HepG2 (cell line): Measurements from ENCODE around the gene SLC1A2.

Experiments
- ATF7 ChIP-seq, 2 experiments: fragments of 450-650 bp in 1 of 2; sonication (generic) in 1 of 2; formaldehyde crosslinking in 1 of 2; IDR thresholded peaks; 2 replicates each; pipeline versions ENCODE4 v1.4.0 to v1.6.1; 2016 to 2020; ENCODE audit warnings: antibody characterized with exemption in 1 of 2, mild to moderate bottlenecking in 1 of 2, missing genetic modification reagents in 1 of 2
- BCL6 ChIP-seq: IDR thresholded peaks from 2 replicates; pipeline ENCODE4 v1.6.1; 2016; ENCODE audit warnings: missing genetic modification reagents, missing compliant biosample characterization
- CBFB ChIP-seq: sonication (generic); formaldehyde crosslinking; IDR thresholded peaks from 2 replicates; pipeline ENCODE4 v1.4.0; 2020; ENCODE audit warnings: missing genetic modification reagents
- CHD4 ChIP-seq: fragments of 200-600 bp; sonication (generic); IDR thresholded peaks from 2 replicates; pipeline ENCODE4 v1.7.0; 2017; ENCODE audit warnings: mild to moderate bottlenecking, low read length, borderline replicate concordance
- EZH2 ChIP-seq: conservative IDR thresholded peaks from 2 replicates; pipeline ENCODE4 v1.6.1; 2012; ENCODE audit warnings: mild to moderate bottlenecking, low read depth, low read length, moderate library complexity
- GABPA ChIP-seq, 2 experiments: IDR thresholded peaks; 2 replicates each; pipeline ENCODE4 v1.6.1; 2011 to 2016; ENCODE audit warnings: low read depth in 2 of 2, low read length in 1 of 2, missing biosample characterization in 1 of 2, missing genetic modification characterization in 1 of 2
- RBM39 ChIP-seq: fragments of 200-400 bp; formaldehyde crosslinking; IDR thresholded peaks from one replicate; pipeline ENCODE4 v1.6.1; 2018; ENCODE audit warnings: antibody characterized with exemption, mild to moderate bottlenecking, low read depth, low read length; ENCODE audit not compliant: poor library complexity, severe bottlenecking
- ZNF317 ChIP-seq: sonication (generic); formaldehyde crosslinking; IDR thresholded peaks from 2 replicates; pipeline ENCODE4 v1.5.0; 2020; ENCODE audit warnings: mild to moderate bottlenecking, missing genetic modification reagents
- ZNF570 ChIP-seq: sonication (generic); formaldehyde crosslinking; IDR thresholded peaks from 2 replicates; pipeline ENCODE4 v1.4.0; 2020; ENCODE audit warnings: mild to moderate bottlenecking, missing genetic modification reagents, borderline replicate concordance
- TF ChIP-seq, protein P1 (sequence below), 2 experiments: sonication (generic) in 1 of 2; formaldehyde crosslinking in 1 of 2; IDR thresholded peaks; 2 replicates each; pipeline versions ENCODE4 v1.4.0 to v1.6.1; 2016 to 2020; ENCODE audit warnings: borderline replicate concordance in 1 of 2, low read depth in 1 of 2, mild to moderate bottlenecking in 1 of 2, missing genetic modification reagents in 1 of 2
- TF ChIP-seq, protein P2 (sequence below): sonication (generic); formaldehyde crosslinking; IDR thresholded peaks from 2 replicates; pipeline ENCODE4 v1.4.0; 2020; ENCODE audit warnings: missing genetic modification reagents, borderline replicate concordance
- TF ChIP-seq, protein P3 (sequence below): sonication (generic); formaldehyde crosslinking; IDR thresholded peaks from 2 replicates; pipeline ENCODE4 v1.8.0; 2022; ENCODE audit warnings: low read depth, missing genetic modification reagents

DNA sequence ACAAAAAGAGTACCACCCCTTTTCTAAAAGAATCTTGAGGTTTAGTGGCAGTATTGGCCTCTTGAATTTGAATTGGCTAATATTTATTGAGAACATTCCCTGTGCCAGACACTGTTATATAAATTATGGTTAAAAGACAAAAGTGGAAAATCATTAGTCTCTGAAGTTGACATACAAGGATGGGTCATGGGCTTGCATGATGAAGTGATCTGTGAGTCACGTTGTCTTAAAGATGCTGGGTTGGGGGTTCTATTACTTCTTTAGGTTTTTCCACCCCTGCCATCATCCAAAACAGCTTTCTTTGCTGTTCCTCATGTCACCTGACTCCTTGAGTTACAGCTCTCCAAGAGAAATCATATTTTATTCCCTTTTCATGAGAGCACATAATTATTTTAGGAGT, 195.4 kb downstream of the SLC1A2 start:
- no peak for TF ChIP-seq ATF7 (IDR thresholded peaks at IDR 0.05)
- no peak for TF ChIP-seq ATF7 (CRISPR knock-in tag; IDR thresholded peaks at IDR 0.05)
- no peak for TF ChIP-seq ZNF570 (CRISPR knock-in tag)
- no peak for TF ChIP-seq GABPA (IDR thresholded peaks at IDR 0.05; ENCODE audit: low read depth, low read length)
- no peak for TF ChIP-seq GABPA (CRISPR knock-in tag; IDR thresholded peaks at IDR 0.05; ENCODE audit: low read depth)
- TF ChIP-seq, protein P1, sequence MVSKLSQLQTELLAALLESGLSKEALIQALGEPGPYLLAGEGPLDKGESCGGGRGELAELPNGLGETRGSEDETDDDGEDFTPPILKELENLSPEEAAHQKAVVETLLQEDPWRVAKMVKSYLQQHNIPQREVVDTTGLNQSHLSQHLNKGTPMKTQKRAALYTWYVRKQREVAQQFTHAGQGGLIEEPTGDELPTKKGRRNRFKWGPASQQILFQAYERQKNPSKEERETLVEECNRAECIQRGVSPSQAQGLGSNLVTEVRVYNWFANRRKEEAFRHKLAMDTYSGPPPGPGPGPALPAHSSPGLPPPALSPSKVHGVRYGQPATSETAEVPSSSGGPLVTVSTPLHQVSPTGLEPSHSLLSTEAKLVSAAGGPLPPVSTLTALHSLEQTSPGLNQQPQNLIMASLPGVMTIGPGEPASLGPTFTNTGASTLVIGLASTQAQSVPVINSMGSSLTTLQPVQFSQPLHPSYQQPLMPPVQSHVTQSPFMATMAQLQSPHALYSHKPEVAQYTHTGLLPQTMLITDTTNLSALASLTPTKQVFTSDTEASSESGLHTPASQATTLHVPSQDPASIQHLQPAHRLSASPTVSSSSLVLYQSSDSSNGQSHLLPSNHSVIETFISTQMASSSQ (IDR thresholded peaks at IDR 0.05; ENCODE audit: low read depth) = no peak
- TF ChIP-seq, protein P1 (CRISPR knock-in tag; IDR thresholded peaks at IDR 0.05; ENCODE audit: borderline replicate concordance) = no peak
- TF ChIP-seq RBM39 = no peak
- TF ChIP-seq CBFB (CRISPR knock-in tag) = no peak
- no peak for TF ChIP-seq ZNF317 (CRISPR knock-in tag)
- TF ChIP-seq CHD4 = no peak
- TF ChIP-seq EZH2 = no peak
- TF ChIP-seq, protein P2, sequence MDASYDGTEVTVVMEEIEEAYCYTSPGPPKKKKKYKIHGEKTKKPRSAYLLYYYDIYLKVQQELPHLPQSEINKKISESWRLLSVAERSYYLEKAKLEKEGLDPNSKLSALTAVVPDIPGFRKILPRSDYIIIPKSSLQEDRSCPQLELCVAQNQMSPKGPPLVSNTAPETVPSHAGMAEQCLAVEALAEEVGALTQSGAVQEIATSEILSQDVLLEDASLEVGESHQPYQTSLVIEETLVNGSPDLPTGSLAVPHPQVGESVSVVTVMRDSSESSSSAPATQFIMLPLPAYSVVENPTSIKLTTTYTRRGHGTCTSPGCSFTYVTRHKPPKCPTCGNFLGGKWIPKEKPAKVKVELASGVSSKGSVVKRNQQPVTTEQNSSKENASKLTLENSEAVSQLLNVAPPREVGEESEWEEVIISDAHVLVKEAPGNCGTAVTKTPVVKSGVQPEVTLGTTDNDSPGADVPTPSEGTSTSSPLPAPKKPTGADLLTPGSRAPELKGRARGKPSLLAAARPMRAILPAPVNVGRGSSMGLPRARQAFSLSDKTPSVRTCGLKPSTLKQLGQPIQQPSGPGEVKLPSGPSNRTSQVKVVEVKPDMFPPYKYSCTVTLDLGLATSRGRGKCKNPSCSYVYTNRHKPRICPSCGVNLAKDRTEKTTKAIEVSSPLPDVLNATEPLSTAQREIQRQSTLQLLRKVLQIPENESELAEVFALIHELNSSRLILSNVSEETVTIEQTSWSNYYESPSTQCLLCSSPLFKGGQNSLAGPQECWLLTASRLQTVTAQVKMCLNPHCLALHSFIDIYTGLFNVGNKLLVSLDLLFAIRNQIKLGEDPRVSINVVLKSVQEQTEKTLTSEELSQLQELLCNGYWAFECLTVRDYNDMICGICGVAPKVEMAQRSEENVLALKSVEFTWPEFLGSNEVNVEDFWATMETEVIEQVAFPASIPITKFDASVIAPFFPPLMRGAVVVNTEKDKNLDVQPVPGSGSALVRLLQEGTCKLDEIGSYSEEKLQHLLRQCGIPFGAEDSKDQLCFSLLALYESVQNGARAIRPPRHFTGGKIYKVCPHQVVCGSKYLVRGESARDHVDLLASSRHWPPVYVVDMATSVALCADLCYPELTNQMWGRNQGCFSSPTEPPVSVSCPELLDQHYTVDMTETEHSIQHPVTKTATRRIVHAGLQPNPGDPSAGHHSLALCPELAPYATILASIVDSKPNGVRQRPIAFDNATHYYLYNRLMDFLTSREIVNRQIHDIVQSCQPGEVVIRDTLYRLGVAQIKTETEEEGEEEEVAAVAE (CRISPR knock-in tag) = no peak
- no peak for TF ChIP-seq BCL6
- TF ChIP-seq, protein P3, sequence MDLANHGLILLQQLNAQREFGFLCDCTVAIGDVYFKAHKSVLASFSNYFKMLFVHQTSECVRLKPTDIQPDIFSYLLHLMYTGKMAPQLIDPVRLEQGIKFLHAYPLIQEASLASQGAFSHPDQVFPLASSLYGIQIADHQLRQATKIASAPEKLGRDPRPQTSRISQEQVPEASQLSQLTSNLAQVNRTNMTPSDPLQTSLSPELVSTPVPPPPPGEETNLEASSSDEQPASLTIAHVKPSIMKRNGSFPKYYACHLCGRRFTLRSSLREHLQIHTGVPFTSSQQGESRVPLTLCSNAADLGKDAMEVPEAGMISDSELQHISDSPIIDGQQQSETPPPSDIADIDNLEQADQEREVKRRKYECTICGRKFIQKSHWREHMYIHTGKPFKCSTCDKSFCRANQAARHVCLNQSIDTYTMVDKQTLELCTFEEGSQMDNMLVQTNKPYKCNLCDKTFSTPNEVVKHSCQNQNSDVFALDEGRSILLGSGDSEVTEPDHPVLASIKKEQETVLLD = no peak
